ENCODE results near the gene CSRNP2.
"Not testable (repeated sequence)": the region's sequence is repeated elsewhere in the genome, so short reads cannot be mapped to it uniquely, and the experiment has no call there.

Gene CSRNP2

GRCh38 chr12:51083126-51083833 lies at the start of gene CSRNP2:
CSRNP2 (minus strand) TSS chr12:51083596; CDS start chr12:51076561, 7,035 bp downstream.
- DNase-seq (ENCODE audit: insufficient read length, low spot score) (peak; percentile 97), FAIRE-seq (no peak)

- DNase-seq (ENCODE audit: insufficient read length, low spot score) (no peak), FAIRE-seq (no peak)
Measured at GRCh38 chr12:51132693-51133092, 49.3 kb upstream of the CSRNP2 start.

GRCh38 chr12:51131745-51132521 lies 48.5 kb upstream of the CSRNP2 start:
- FAIRE-seq: no peak
- no peak for DNase-seq (ENCODE audit: insufficient read length, low spot score)

- no peak for FAIRE-seq
- DNase-seq (ENCODE audit: insufficient read length, low spot score): no peak
Measured at GRCh38 chr12:51128919-51129318, 45.5 kb upstream of the CSRNP2 start.

GRCh38 chr12:51127050-51127729 lies 43.8 kb upstream of the CSRNP2 start:
- no peak for DNase-seq (ENCODE audit: insufficient read length, low spot score)
- FAIRE-seq: no peak

GRCh38 chr12:51126297-51126696 lies 42.9 kb upstream of the CSRNP2 start:
- DNase-seq (ENCODE audit: insufficient read length, low spot score) (no peak), FAIRE-seq (no peak)

GRCh38 chr12:51124504-51124903 lies 41.1 kb upstream of the CSRNP2 start:
- no peak for FAIRE-seq
- no peak for DNase-seq (ENCODE audit: insufficient read length, low spot score)

GRCh38 chr12:51122844-51123243 lies 39.4 kb upstream of the CSRNP2 start:
- FAIRE-seq (no peak), DNase-seq (ENCODE audit: insufficient read length, low spot score) (no peak)

- no peak for FAIRE-seq
- peak; percentile 10 for DNase-seq (ENCODE audit: insufficient read length, low spot score)
Measured at GRCh38 chr12:51118706-51119105, 35.3 kb upstream of the CSRNP2 start.

GRCh38 chr12:51115533-51115932 lies 32.1 kb upstream of the CSRNP2 start:
- FAIRE-seq: no peak
- no peak for DNase-seq (ENCODE audit: insufficient read length, low spot score)

- FAIRE-seq: no peak
- no peak for DNase-seq (ENCODE audit: insufficient read length, low spot score)
Measured at GRCh38 chr12:51108136-51108535, 24.7 kb upstream of the CSRNP2 start.

- FAIRE-seq (no peak), DNase-seq (ENCODE audit: insufficient read length, low spot score) (no peak)
Measured at GRCh38 chr12:51103977-51104376, 20.6 kb upstream of the CSRNP2 start.

GRCh38 chr12:51098611-51099010 lies 15.2 kb upstream of the CSRNP2 start:
- FAIRE-seq (no peak), DNase-seq (ENCODE audit: insufficient read length, low spot score) (no peak)

- DNase-seq (ENCODE audit: insufficient read length, low spot score) (no peak), FAIRE-seq (no peak)
Measured at GRCh38 chr12:51090705-51091229, 7.4 kb upstream of the CSRNP2 start.

- no peak for FAIRE-seq
- DNase-seq (ENCODE audit: insufficient read length, low spot score): no peak
Measured at GRCh38 chr12:51087818-51088217, 4.4 kb upstream of the CSRNP2 start.

GRCh38 chr12:51086933-51087332 lies 3.5 kb upstream of the CSRNP2 start:
- DNase-seq (ENCODE audit: insufficient read length, low spot score) (no peak), FAIRE-seq (no peak)

GRCh38 chr12:51085757-51086156 lies 2.4 kb upstream of the CSRNP2 start:
- no peak for DNase-seq (ENCODE audit: insufficient read length, low spot score)
- no peak for FAIRE-seq

GRCh38 chr12:51082561-51083125 lies 753 bp downstream of the CSRNP2 start:
- DNase-seq (ENCODE audit: insufficient read length, low spot score): peak; percentile 54
- FAIRE-seq: no peak

- DNase-seq (ENCODE audit: insufficient read length, low spot score): no peak
- no peak for FAIRE-seq
Measured at GRCh38 chr12:51081421-51081820, 2.0 kb downstream of the CSRNP2 start.

- no peak for DNase-seq (ENCODE audit: insufficient read length, low spot score)
- no peak for FAIRE-seq
Measured at GRCh38 chr12:51080136-51080535, 3.3 kb downstream of the CSRNP2 start.

- not testable (repeated sequence) for DNase-seq (ENCODE audit: insufficient read length, low spot score); FAIRE-seq
Measured at GRCh38 chr12:51078866-51079265, 4.5 kb downstream of the CSRNP2 start.
